Trophoblast cell (in vitro differentiated cells and primary cell): ENCODE measurements around the gene SCN4A.
"Not testable (repeated sequence)": the region's sequence is repeated elsewhere in the genome, so short reads cannot be mapped to it uniquely, and the experiment has no call there.

Experiments
- DNase-seq, 2 donors: peaks; one replicate each; pipeline ENCODE4 v3.0.0-alpha.2; 2016
- H2AFZ ChIP-seq: 2 replicates; pipeline ENCODE4 v1.6.1; 2013; ENCODE audit warnings: low read length, moderate library complexity, mild to moderate bottlenecking; ENCODE audit not compliant: insufficient read depth, poor library complexity
- H2AK5ac ChIP-seq: 2 replicates; pipeline ENCODE4 v1.6.1; 2013; ENCODE audit warnings: mild to moderate bottlenecking, low read length
- H2BK120ac ChIP-seq: 2 replicates; pipeline ENCODE4 v1.6.1; 2013; ENCODE audit warnings: low read length, mild to moderate bottlenecking, moderate library complexity; ENCODE audit not compliant: insufficient read depth, poor library complexity
- H2BK12ac ChIP-seq: 2 replicates; pipeline ENCODE4 v1.6.1; 2013; ENCODE audit warnings: mild to moderate bottlenecking, low read length, moderate library complexity
- H2BK5ac ChIP-seq: 2 replicates; pipeline ENCODE4 v1.6.1; 2013; ENCODE audit warnings: low read length, low read depth, moderate library complexity, mild to moderate bottlenecking; ENCODE audit not compliant: poor library complexity
- H3K14ac ChIP-seq: 2 replicates; pipeline ENCODE4 v1.6.1; 2013; ENCODE audit warnings: mild to moderate bottlenecking, low read length
- H3K18ac ChIP-seq: 2 replicates; pipeline ENCODE4 v1.6.1; 2013; ENCODE audit warnings: mild to moderate bottlenecking, low read length
- H3K23ac ChIP-seq: 2 replicates; pipeline ENCODE4 v1.6.1; 2013; ENCODE audit warnings: low read length
- H3K27ac ChIP-seq: 2 replicates; pipeline ENCODE4 v1.5.1; 2013; ENCODE audit warnings: low read depth, mild to moderate bottlenecking, inconsistent platforms, low read length, moderate library complexity
- H3K27me3 ChIP-seq: 2 replicates; pipeline ENCODE4 v1.6.1; 2013; ENCODE audit warnings: inconsistent platforms, mild to moderate bottlenecking, low read length, moderate library complexity; ENCODE audit not compliant: insufficient read depth
- H3K36me3 ChIP-seq, 2 experiments: 1 replicate in 1 of 2; 2 replicates in 1 of 2; pipeline ENCODE4 v1.6.1; 2013; ENCODE audit warnings: low read length in 2 of 2, mild to moderate bottlenecking in 2 of 2, moderate library complexity in 1 of 2; ENCODE audit not compliant: insufficient read depth in 2 of 2, control insufficient read depth in 1 of 2
- H3K4ac ChIP-seq: 2 replicates; pipeline ENCODE4 v1.6.1; 2013; ENCODE audit warnings: low read depth, mild to moderate bottlenecking, low read length, moderate library complexity
- H3K4me1 ChIP-seq, 2 experiments: 1 replicate in 1 of 2; 2 replicates in 1 of 2; pipeline ENCODE4 v1.6.1; 2013; ENCODE audit warnings: low read length in 2 of 2, mild to moderate bottlenecking in 2 of 2, moderate library complexity in 1 of 2; ENCODE audit not compliant: insufficient read depth in 2 of 2, control insufficient read depth in 1 of 2
- H3K4me2 ChIP-seq: 2 replicates; pipeline ENCODE4 v1.6.1; 2013; ENCODE audit warnings: inconsistent platforms, mild to moderate bottlenecking, low read length, moderate library complexity
- H3K4me3 ChIP-seq: 2 replicates; pipeline ENCODE4 v1.5.1; 2013; ENCODE audit warnings: mild to moderate bottlenecking, low read depth, low read length, inconsistent platforms
- H3K79me1 ChIP-seq: one replicate; pipeline ENCODE4 v1.6.1; 2013; ENCODE audit warnings: low read length
- H3K79me2 ChIP-seq: 2 replicates; pipeline ENCODE4 v1.6.1; 2013; ENCODE audit warnings: low read length, mild to moderate bottlenecking; ENCODE audit not compliant: control insufficient read depth, insufficient read depth, poor library complexity
- H3K9ac ChIP-seq: 2 replicates; pipeline ENCODE4 v1.6.1; 2013; ENCODE audit warnings: mild to moderate bottlenecking, low read length
- H3K9me3 ChIP-seq: 2 replicates; pipeline ENCODE4 v1.6.1; 2013; ENCODE audit warnings: low read depth, mild to moderate bottlenecking, control low read depth, inconsistent platforms, low read length; ENCODE audit not compliant: insufficient read depth
- H4K12ac ChIP-seq: 2 replicates; pipeline ENCODE4 v1.6.1; 2013; ENCODE audit warnings: low read depth, mild to moderate bottlenecking, low read length, moderate library complexity
- H4K8ac ChIP-seq: 2 replicates; pipeline ENCODE4 v1.6.1; 2013; ENCODE audit warnings: low read depth, mild to moderate bottlenecking, low read length, moderate library complexity
- H4K91ac ChIP-seq: one replicate; pipeline ENCODE4 v1.6.1; 2013; ENCODE audit warnings: low read depth, mild to moderate bottlenecking, low read length, moderate library complexity
- WGBS: extraction: QIAGEN DNeasy Blood & Tissue Kit; methylation state at CpG from one replicate; pipeline ENCODE4 v1.1.7; 2013; ENCODE audit warnings: missing lambda C conversion rate; ENCODE audit not compliant: insufficient read length, insufficient coverage; ENCODE audit errors: extremely low coverage; 5-methylcytosine and 5-hydroxymethylcytosine counted together

The SCN4A gene

DNA sequence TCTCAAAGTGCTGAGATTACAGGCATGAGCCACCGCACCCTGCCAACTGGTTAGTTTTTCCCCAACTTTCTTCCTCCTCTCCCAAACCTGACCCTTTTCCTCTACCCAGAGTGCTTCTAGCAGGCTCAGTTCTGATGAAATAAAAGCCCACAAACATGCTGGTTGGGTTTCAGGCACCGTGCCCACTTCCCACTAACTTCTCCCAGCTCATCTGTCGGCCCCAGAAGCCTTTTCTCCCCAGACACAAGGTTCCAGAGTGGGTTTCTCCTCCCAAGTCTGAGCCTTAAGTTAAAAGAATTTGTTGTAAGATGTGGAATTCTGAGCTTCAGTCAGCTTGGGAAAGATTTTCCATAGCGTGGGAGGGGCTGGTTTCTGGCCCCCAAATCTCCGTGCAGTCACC, 11.5 kb upstream of the SCN4A start:
- no peak overlapping the region for H2AK5ac ChIP-seq

DNA sequence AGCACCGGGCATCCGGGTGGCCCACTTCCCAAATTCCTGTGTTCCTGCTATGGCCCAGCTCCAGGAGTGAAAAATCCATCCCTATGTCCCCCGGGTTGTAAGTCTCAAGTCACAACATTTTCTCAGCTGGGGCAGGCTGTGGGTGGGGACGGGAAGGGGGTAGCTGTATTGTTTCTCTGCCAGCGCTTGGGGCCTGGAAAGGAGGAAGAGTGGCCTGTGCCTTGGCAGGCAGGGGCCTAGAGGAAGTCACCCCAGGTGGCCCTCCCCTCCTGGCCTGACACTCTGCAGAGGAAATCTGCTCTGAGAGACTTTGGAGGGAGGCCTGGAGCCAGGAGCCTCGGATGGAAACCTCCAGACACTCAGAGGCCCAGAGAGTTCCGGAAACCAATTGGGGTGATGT, 10.6 kb upstream of the SCN4A start:
- Histone ChIP-seq H3K4me2 (no peak overlapping the region), H3K9me3 (no peaks in the 10 kb centered on the region), H3K4me1 (no peaks in the 10 kb centered on the region), H3K79me1 (no peaks in the 10 kb centered on the region), H3K36me3 (no peaks in the 10 kb centered on the region), H2BK120ac (no peak overlapping the region), H4K8ac (no peak overlapping the region), H3K27me3 (no peaks in the 10 kb centered on the region), H2BK12ac (no peak overlapping the region), H3K4me3 (no peak overlapping the region), H3K14ac (no peak overlapping the region), H2AK5ac (no peak overlapping the region), H4K91ac (no peak overlapping the region), H3K23ac (no peak overlapping the region), H3K18ac (no peak overlapping the region), H4K12ac (no peak overlapping the region), H3K4ac (no peak overlapping the region), H2BK5ac (no peak overlapping the region), H3K9ac (no peak overlapping the region), H3K79me2 (no peaks in the 10 kb centered on the region), H3K27ac (no peak overlapping the region), H2AFZ (no peak overlapping the region)
- DNase-seq, result no peak
- no CpG with 5 or more reads among the region's 7 CpGs for WGBS

More for the DNA sequence above, 11.5 kb upstream of the SCN4A start:
- Histone ChIP-seq H3K14ac (no peak overlapping the region), H2AFZ (no peak overlapping the region), H2BK5ac (no peak overlapping the region), H4K12ac (no peak overlapping the region), H3K4me1 (no peaks in the 10 kb centered on the region), H3K36me3 (no peaks in the 10 kb centered on the region), H3K4me3 (no peak overlapping the region), H4K8ac (no peak overlapping the region), H3K18ac (no peak overlapping the region), H2BK12ac (no peak overlapping the region), H3K79me1 (no peaks in the 10 kb centered on the region), H3K27ac (no peak overlapping the region), H3K23ac (no peak overlapping the region), H3K27me3 (no peaks in the 10 kb centered on the region), H3K4ac (no peak overlapping the region), H4K91ac (no peak overlapping the region), H3K79me2 (no peaks in the 10 kb centered on the region), H3K4me2 (no peak overlapping the region), H3K9ac (no peak overlapping the region), H2BK120ac (no peak overlapping the region), H3K9me3 (no peaks in the 10 kb centered on the region)
- no peak for DNase-seq
- WGBS, result no CpG with 5 or more reads among the region's 5 CpGs

DNA sequence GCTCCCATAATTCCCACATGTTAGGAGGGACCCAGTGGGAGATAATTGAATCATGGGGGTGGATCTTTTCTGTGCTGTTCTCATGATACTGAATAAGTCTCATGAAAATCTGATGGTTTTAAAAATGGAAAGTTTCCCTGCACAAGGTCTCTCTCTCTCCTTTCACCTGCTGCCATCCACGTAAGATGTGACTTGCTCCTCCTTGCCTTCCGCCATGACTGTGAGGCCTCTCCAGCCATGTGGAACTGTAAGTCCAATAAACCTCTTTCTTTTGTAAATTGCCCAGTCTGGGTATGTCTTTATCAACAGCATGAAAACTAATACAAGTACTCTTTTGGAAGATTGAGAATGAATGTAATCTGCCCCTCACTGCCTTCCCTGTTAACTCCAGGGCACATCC, 9.9 kb upstream of the SCN4A start:
- not testable (repeated sequence) for H3K79me1 ChIP-seq, H3K9ac ChIP-seq, H4K91ac ChIP-seq, H2AK5ac ChIP-seq, H3K9me3 ChIP-seq, H3K27ac ChIP-seq, H3K36me3 ChIP-seq, H4K12ac ChIP-seq, H3K27me3 ChIP-seq, H3K4me2 ChIP-seq, H3K14ac ChIP-seq, H3K4me1 ChIP-seq, H3K4ac ChIP-seq, H2BK120ac ChIP-seq, H3K79me2 ChIP-seq, H2BK12ac ChIP-seq, H3K18ac ChIP-seq, H2AFZ ChIP-seq, H4K8ac ChIP-seq, H3K23ac ChIP-seq, DNase-seq, H3K4me3 ChIP-seq, H2BK5ac ChIP-seq
- no CpG with 5 or more reads among the region's 2 CpGs for WGBS

DNA sequence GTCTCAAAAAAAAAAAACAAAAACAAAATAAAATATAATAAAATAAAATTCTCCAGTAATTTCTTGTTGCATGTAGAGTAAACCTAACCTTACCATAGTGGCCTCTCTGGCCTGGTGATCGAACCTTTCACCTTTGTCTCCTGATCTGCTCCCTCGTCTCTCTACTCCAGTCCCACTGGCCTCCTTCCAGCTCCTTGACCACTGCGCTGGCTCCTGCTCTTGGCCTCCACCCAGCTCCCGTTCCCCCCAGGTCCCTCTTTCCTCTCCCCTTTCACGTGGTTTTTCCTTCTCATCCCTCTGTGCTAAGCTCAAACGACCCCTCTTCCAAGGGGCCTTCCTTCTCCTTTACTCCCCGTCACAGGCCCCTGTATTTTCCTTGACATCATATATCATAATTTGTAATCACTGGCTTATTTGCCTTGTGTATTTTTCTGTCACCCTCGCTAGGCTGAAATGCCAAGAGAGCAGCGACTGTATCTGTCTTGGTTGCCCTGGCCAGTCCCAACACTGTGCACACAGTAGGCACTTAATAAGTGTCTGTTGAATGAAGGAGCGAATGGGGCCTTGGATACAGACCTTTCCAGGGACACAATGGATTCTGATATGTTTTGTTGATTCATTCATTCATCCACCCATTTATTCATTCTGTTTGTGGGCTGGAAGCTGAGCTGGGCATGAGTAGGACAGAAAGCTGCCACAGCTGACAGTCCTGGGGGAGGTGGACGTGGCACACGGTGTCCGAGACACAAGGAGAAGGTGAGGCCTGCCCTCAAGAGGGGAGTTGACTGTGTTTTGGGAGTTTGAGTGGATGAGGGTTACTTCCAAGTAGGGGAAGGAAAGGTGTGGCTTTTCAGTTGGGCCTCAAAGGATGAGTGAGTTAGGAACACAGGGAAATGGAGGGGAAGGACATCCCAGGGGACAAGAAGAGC, 5.8 kb upstream of the SCN4A start:
- Histone ChIP-seq H3K23ac (no peak overlapping the region), H3K9ac (no peak overlapping the region), H4K91ac (no peak overlapping the region), H3K18ac (no peak overlapping the region), H3K4me1 (peaks cover 0 to 10% of the 10 kb centered on the region in 2 experiments), H3K27me3 (no peaks in the 10 kb centered on the region), H2BK120ac (no peak overlapping the region), H3K27ac (no peak overlapping the region), H4K8ac (no peak overlapping the region), H3K9me3 (no peaks in the 10 kb centered on the region), H4K12ac (no peak overlapping the region), H2AFZ (no peak overlapping the region), H3K4me3 (no peak overlapping the region), H3K4ac (no peak overlapping the region), H2BK5ac (no peak overlapping the region), H2BK12ac (no peak overlapping the region), H3K79me1 (no peaks in the 10 kb centered on the region), H3K79me2 (no peaks in the 10 kb centered on the region), H3K36me3 (no peaks in the 10 kb centered on the region), H2AK5ac (no peak overlapping the region), H3K4me2 (no peak overlapping the region), H3K14ac (no peak overlapping the region)
- WGBS, result no CpG with 5 or more reads among the region's 13 CpGs
- no peak for DNase-seq
